CD14-positive monocyte (primary cell): ENCODE measurements around the gene TMEM44. TPM values are rescaled to one million over a fixed set of nuclear protein-coding genes. Genes with fewer than 3 reads are reported as not detected.

Experiments
- DNase-seq, 3 donors: peaks; one replicate each; pipeline ENCODE4 v3.0.0-alpha.2; 2011 to 2022
- H2AFZ ChIP-seq: 2 replicates; pipeline ENCODE4 v1.6.0; 2012; ENCODE audit warnings: mild to moderate bottlenecking, low read depth, low read length, inconsistent platforms; ENCODE audit not compliant: insufficient read depth, poor library complexity, severe bottlenecking
- H3K27ac ChIP-seq, 2 donors: 1 replicate in 1 of 2; 2 replicates in 1 of 2; pipeline ENCODE4 v1.5.1; 2012 to 2013; ENCODE audit warnings: low read length in 2 of 2, control low read depth in 1 of 2, inconsistent platforms in 1 of 2, low read depth in 1 of 2, mild to moderate bottlenecking in 1 of 2
- H3K27me3 ChIP-seq, 2 donors: one replicate each; pipeline versions ENCODE4 v1.6.0 to v1.6.1; 2011 to 2013; ENCODE audit warnings: low read length in 2 of 2; ENCODE audit not compliant: control insufficient read depth in 2 of 2, insufficient read depth in 2 of 2
- H3K36me3 ChIP-seq, 2 donors: replicated peaks in 1 of 2; 1 replicate in 1 of 2; 2 replicates in 1 of 2; pipeline versions ENCODE4 v1.5.1 to v1.6.1; 2012 to 2013; ENCODE audit warnings: low read length in 2 of 2, control low read depth in 1 of 2, inconsistent platforms in 1 of 2, mild to moderate bottlenecking in 1 of 2; ENCODE audit not compliant: insufficient read depth in 2 of 2, control insufficient read depth in 1 of 2
- H3K4me1 ChIP-seq, 2 donors: 1 replicate in 1 of 2; 2 replicates in 1 of 2; pipeline versions ENCODE4 v1.5.1 to v1.6.1; 2012 to 2013; ENCODE audit warnings: low read length in 2 of 2, control low read depth in 1 of 2, inconsistent platforms in 1 of 2, mild to moderate bottlenecking in 1 of 2, moderate library complexity in 1 of 2; ENCODE audit not compliant: insufficient read depth in 2 of 2, control insufficient read depth in 1 of 2
- H3K4me2 ChIP-seq: replicated peaks from 2 replicates; pipeline ENCODE3; 2012; ENCODE audit warnings: low read length, moderate library complexity, mild to moderate bottlenecking; ENCODE audit not compliant: poor library complexity, severe bottlenecking; ENCODE audit errors: extremely low read depth
- H3K4me3 ChIP-seq, 3 experiments: fragments of 200-600 bp in 1 of 3; sonication (generic) in 1 of 3; replicated peaks in 1 of 3; 1 replicate in 2 of 3; 2 replicates in 1 of 3; pipeline ENCODE4 v1.5.1; 2011 to 2013; ENCODE audit warnings: low read length in 3 of 3, mild to moderate bottlenecking in 3 of 3, control low read depth in 2 of 3, low read depth in 2 of 3, inconsistent platforms in 1 of 3, moderate library complexity in 1 of 3
- H3K79me2 ChIP-seq: 2 replicates; pipeline ENCODE4 v1.6.0; 2012; ENCODE audit warnings: mild to moderate bottlenecking, control low read depth, inconsistent platforms, low read length, moderate library complexity; ENCODE audit not compliant: insufficient read depth
- H3K9ac ChIP-seq: 2 replicates; pipeline ENCODE4 v1.6.0; 2017; ENCODE audit warnings: low read length, mild to moderate bottlenecking; ENCODE audit not compliant: insufficient read depth, poor library complexity, severe bottlenecking
- H3K9me3 ChIP-seq, 2 donors: replicated peaks in 1 of 2; 1 replicate in 1 of 2; 2 replicates in 1 of 2; pipeline versions ENCODE4 v1.5.1 to v1.6.1; 2012 to 2013; ENCODE audit warnings: low read length in 2 of 2, control low read depth in 1 of 2; ENCODE audit not compliant: control insufficient read depth in 1 of 2, insufficient read depth in 1 of 2
- H4K20me1 ChIP-seq: 2 replicates; pipeline ENCODE4 v1.6.0; 2012; ENCODE audit warnings: mild to moderate bottlenecking, low read length, control low read depth, moderate library complexity; ENCODE audit not compliant: insufficient read depth
- H3K27ac Mint-ChIP-seq, 7 donors: one replicate each; pipeline ENCODE4 v1.8.0; 2020; ENCODE audit warnings: mild to moderate bottlenecking in 7 of 7, mixed read lengths in 7 of 7, moderate library complexity in 6 of 7, inconsistent platforms in 2 of 7
- H3K27me3 Mint-ChIP-seq, 3 donors: one replicate each; pipeline ENCODE4 v1.8.0; 2021 to 2022; ENCODE audit warnings: low read depth in 3 of 3, mild to moderate bottlenecking in 3 of 3, mixed read lengths in 3 of 3, moderate library complexity in 3 of 3, inconsistent platforms in 1 of 3
- H3K36me3 Mint-ChIP-seq, 2 donors: one replicate each; pipeline ENCODE4 v1.8.0; 2020; ENCODE audit warnings: mixed read lengths in 2 of 2, inconsistent platforms in 1 of 2, mild to moderate bottlenecking in 1 of 2
- H3K4me1 Mint-ChIP-seq: one replicate; pipeline ENCODE4 v1.8.0; 2020; ENCODE audit warnings: mild to moderate bottlenecking, mixed read lengths
- H3K4me3 Mint-ChIP-seq, 2 donors: one replicate each; pipeline ENCODE4 v1.8.0; 2020; ENCODE audit warnings: mild to moderate bottlenecking in 2 of 2, mixed read lengths in 2 of 2, moderate library complexity in 1 of 2
- H3K9me3 Mint-ChIP-seq, 7 donors: one replicate each; pipeline ENCODE4 v1.8.0; 2020 to 2022; ENCODE audit warnings: mixed read lengths in 7 of 7, mild to moderate bottlenecking in 6 of 7, moderate library complexity in 6 of 7, inconsistent platforms in 2 of 7
- CTCF ChIP-seq: fragments of 200-600 bp; IDR thresholded peaks from one replicate; pipeline ENCODE4 v1.8.0; 2022; ENCODE audit warnings: antibody characterized with exemption, mild to moderate bottlenecking
- WGBS: methylation state at CpG from one replicate; pipeline ENCODE4 v1.1.5; 2013; ENCODE audit warnings: missing lambda C conversion rate; ENCODE audit not compliant: insufficient coverage; 5-methylcytosine and 5-hydroxymethylcytosine counted together
- intact Hi-C, 2 donors: fragments of 100-400 bp; cut with micrococcal nuclease; formaldehyde crosslinking; loops; one replicate each; pipeline versions ENCODE4 v1.15.0 to v1.15.1; 2023
- polyA minus RNA-seq: library from RNA; depleted of rRNA, polyadenylated mRNA; stranded (reverse); fragments of >200 nt; gene quantifications from 2 replicates; pipeline ENCODE4 v1.2.3, GENCODE V29; 2012
- polyA plus RNA-seq, 3 donors: library from polyadenylated mRNA; depleted of rRNA in 1 of 3; unstranded in 2 of 3; stranded (reverse) in 1 of 3; fragments of 300-500 nt in 2 of 3; fragments of >200 nt in 1 of 3; fragmentation: Illumina TruSeq in 2 of 3; gene quantifications; 1 replicate in 2 of 3; 2 replicates in 1 of 3; pipeline ENCODE4 v1.2.3, GENCODE V29; 2012 to 2021
- total RNA-seq, 12 experiments: library from RNA in 1 of 12; stranded (reverse) in 1 of 12; fragments of 120-200 nt in 1 of 12; gene quantifications; one replicate each; pipeline ENCODE4 v1.2.4 and lab custom pipeline; 2013 to 2026; ENCODE audit warnings: mixed read lengths in 6 of 12, inconsistent platforms in 1 of 12

TMEM44 gene
- 0.21 TPM for total RNA-seq (2013)
- polyA plus RNA-seq = under 1 TPM in 1 of 3 donors, not detected in 2; 0.68 TPM
- 0.40 and 0.42 TPM in 2 replicates for polyA minus RNA-seq
- total RNA-seq (lab: John Stamatoyannopoulos, UW) = 0.18 to 4.6 (median 0.90) reads per million in 11 experiments

DNA sequence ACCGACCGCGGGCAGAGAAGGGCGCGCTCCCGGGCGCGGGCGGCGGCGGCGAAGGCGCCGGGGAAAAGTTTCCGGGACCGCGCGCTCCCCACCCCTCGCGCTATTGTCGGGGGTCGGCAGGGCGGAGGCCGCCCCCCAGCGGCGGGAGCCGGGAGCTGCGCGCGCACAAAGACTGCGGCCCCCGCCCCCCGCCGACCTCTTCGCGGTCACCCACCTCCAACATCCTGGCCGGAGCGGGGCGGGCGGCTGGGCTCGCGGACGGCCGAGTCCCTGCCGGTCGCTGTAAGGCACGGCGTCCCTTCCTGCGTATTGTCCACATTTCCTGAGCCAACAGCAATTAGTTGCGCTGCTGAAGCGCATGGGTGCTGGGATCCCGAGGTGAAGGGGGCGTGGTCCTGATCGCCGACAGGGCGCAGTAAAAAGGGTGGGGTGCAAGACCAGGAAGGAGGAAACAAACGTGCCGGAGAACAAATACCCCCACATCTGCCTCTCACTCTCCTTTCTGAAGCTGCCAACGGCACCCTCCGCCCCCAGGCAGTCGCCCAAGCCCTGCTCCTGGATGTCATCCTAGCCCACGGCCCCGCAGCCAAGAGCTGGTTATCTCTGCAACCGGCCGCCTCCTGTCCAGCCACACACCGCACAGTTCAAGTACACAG, at the start of gene TMEM44:
TSS of gene TMEM44 (minus strand) at position 71 of the 656 bp plus-strand sequence. CDS start 204 bp downstream, outside the sequence.
- peaks cover 8 to 12% (median 11%) of the 10 kb centered on the region in 3 donors for H3K27me3 Mint-ChIP-seq
- Histone ChIP-seq H3K27ac (no peak within 1 kb of the TSS), H3K27me3 (no peaks in the 10 kb centered on the region)

More for the DNA sequence above, at the start of gene TMEM44:
- Histone ChIP-seq H3K9ac (peak within 1 kb of the TSS; percentile 43), H3K4me1 (peaks cover 12 to 17% of the 10 kb centered on the region in 2 donors), H3K4me2 (peak within 1 kb of the TSS; percentile 94), H3K36me3 (peaks cover 0 to 2% of the 10 kb centered on the region in 2 donors), H4K20me1 (no peaks in the 10 kb centered on the region), H2AFZ (peak within 1 kb of the TSS; percentile 87), H3K4me3 (peak within 1 kb of the TSS; percentile 46 to 79 (median 47)), H3K9me3 (peaks cover 5 to 21% of the 10 kb centered on the region in 2 donors), H3K79me2 (no peaks in the 10 kb centered on the region)
- intact Hi-C loops = no loop called here
- H3K4me3 Mint-ChIP-seq = peak within 1 kb of the TSS; percentile 79 to 94
- H3K36me3 Mint-ChIP-seq = peaks cover 3 to 7% of the 10 kb centered on the region in 2 donors
- TF ChIP-seq CTCF = peak; percentile 33
- H3K27ac Mint-ChIP-seq = peak within 1 kb of the TSS in 2 of 7 donors; percentile 35 to 54
- peaks cover 2 to 20% (median 10%) of the 10 kb centered on the region in 7 donors for H3K9me3 Mint-ChIP-seq
- peaks cover 21% of the 10 kb centered on the region for H3K4me1 Mint-ChIP-seq
- WGBS = under 1% methylated on average over 37 of the region's 66 CpGs
- peak; percentile 9 to 25 (median 24) for DNase-seq
